ENCODE measurements around the gene SPECC1.

GRCh38 chr17:20170085-20170484 is 160.9 kb downstream of the SPECC1 start:
- no peak for TF ChIP-seq POLR2A (IDR thresholded peaks at IDR 0.05)
- TF ChIP-seq CTCF (IDR thresholded peaks at IDR 0.05) = no peak
- TF ChIP-seq EP300 (IDR thresholded peaks at IDR 0.05) = no peak

All from sigmoid colon (tissue), 4 donors.